ENCODE results near the gene CASS4.

GRCh38 chr20:56445130-56445529 is 33.1 kb downstream of the CASS4 start:
- TF ChIP-seq CTCF (conservative IDR thresholded peaks at IDR 0.05; ENCODE audit: low read length) (no peak), EZH2phosphoT487 (IDR thresholded peaks at IDR 0.05; ENCODE audit: borderline replicate concordance, low read depth, low read length) (no peak)
